Liver (tissue), 9 donors: ENCODE measurements around the gene AKAP11. TPM values are rescaled to one million over a fixed set of nuclear protein-coding genes. Genes with fewer than 3 reads are reported as not detected.

ENCODE experiments used
- DNase-seq: peaks from one replicate; pipeline ENCODE4 v3.0.0-alpha.2; 2017; ENCODE audit warnings: low spot score
- H3K27ac ChIP-seq, 2 donors: one replicate each; pipeline ENCODE4 v1.7.0; 2013; ENCODE audit warnings: inconsistent platforms in 2 of 2, low read length in 2 of 2, control low read depth in 1 of 2, low read depth in 1 of 2, mild to moderate bottlenecking in 1 of 2
- H3K27me3 ChIP-seq, 4 donors: one replicate each; pipeline versions ENCODE4 v1.6.1 to v1.7.0; 2013; ENCODE audit warnings: low read length in 3 of 4, inconsistent platforms in 1 of 4, mild to moderate bottlenecking in 1 of 4, moderate library complexity in 1 of 4; ENCODE audit not compliant: control insufficient read depth in 4 of 4, insufficient read depth in 4 of 4
- H3K36me3 ChIP-seq, 4 donors: one replicate each; pipeline versions ENCODE4 v1.6.1 to v1.7.0; 2013; ENCODE audit warnings: low read length in 3 of 4, mild to moderate bottlenecking in 3 of 4, low read depth in 1 of 4, moderate library complexity in 1 of 4; ENCODE audit not compliant: control insufficient read depth in 4 of 4, insufficient read depth in 3 of 4
- H3K4me1 ChIP-seq, 4 donors: one replicate each; pipeline versions ENCODE4 v1.6.1 to v1.7.0; 2013; ENCODE audit warnings: low read length in 3 of 4, mild to moderate bottlenecking in 3 of 4, moderate library complexity in 1 of 4; ENCODE audit not compliant: control insufficient read depth in 4 of 4, insufficient read depth in 4 of 4
- H3K4me3 ChIP-seq, 3 donors: one replicate each; pipeline versions ENCODE4 v1.6.1 to v1.7.0; 2013; ENCODE audit warnings: low read length in 3 of 3, control low read depth in 1 of 3, low read depth in 1 of 3, mild to moderate bottlenecking in 1 of 3
- H3K9ac ChIP-seq, 2 donors: one replicate each; pipeline ENCODE4 v1.7.0; 2013; ENCODE audit warnings: low read length in 2 of 2, mild to moderate bottlenecking in 2 of 2, moderate library complexity in 2 of 2, control low read depth in 1 of 2, low read depth in 1 of 2
- H3K9me3 ChIP-seq, 4 donors: one replicate each; pipeline versions ENCODE4 v1.6.1 to v1.7.0; 2013; ENCODE audit warnings: low read length in 3 of 4; ENCODE audit not compliant: control insufficient read depth in 4 of 4
- EGR1 ChIP-seq, 2 donors: IDR thresholded peaks; 2 replicates each; pipeline ENCODE4 v1.6.1; 2016 to 2018; ENCODE audit warnings: antibody characterized with exemption in 2 of 2, low read depth in 2 of 2
- FOXA1 ChIP-seq: IDR thresholded peaks from 2 replicates; pipeline ENCODE4 v1.6.1; 2016; ENCODE audit warnings: antibody characterized with exemption
- FOXA2 ChIP-seq: IDR thresholded peaks from 2 replicates; pipeline ENCODE4 v1.6.1; 2016; ENCODE audit warnings: antibody characterized with exemption
- GABPA ChIP-seq, 2 donors: IDR thresholded peaks in 1 of 2; conservative IDR thresholded peaks in 1 of 2; 2 replicates each; pipeline ENCODE4 v1.6.1; 2016; ENCODE audit warnings: antibody characterized with exemption in 2 of 2, mild to moderate bottlenecking in 1 of 2, moderate library complexity in 1 of 2
- HNF4A ChIP-seq, 2 donors: conservative IDR thresholded peaks; 2 replicates each; pipeline ENCODE4 v1.6.1; 2016; ENCODE audit warnings: antibody characterized with exemption in 2 of 2, mild to moderate bottlenecking in 2 of 2
- HNF4G ChIP-seq: IDR thresholded peaks from 2 replicates; pipeline ENCODE4 v1.6.1; 2016; ENCODE audit warnings: antibody characterized with exemption
- JUND ChIP-seq, 2 donors: IDR thresholded peaks; 2 replicates each; pipeline ENCODE4 v1.6.1; 2016; ENCODE audit warnings: antibody characterized with exemption in 2 of 2
- MAX ChIP-seq: IDR thresholded peaks from 2 replicates; pipeline ENCODE4 v1.6.1; 2016; ENCODE audit warnings: antibody characterized with exemption
- NR2F2 ChIP-seq: IDR thresholded peaks from 2 replicates; pipeline ENCODE4 v1.6.1; 2016; ENCODE audit warnings: antibody characterized with exemption
- RAD21 ChIP-seq, 2 donors: IDR thresholded peaks; 2 replicates each; pipeline ENCODE4 v1.6.1; 2016; ENCODE audit warnings: antibody characterized with exemption in 2 of 2, mild to moderate bottlenecking in 2 of 2
- RXRA ChIP-seq, 2 donors: IDR thresholded peaks; 2 replicates each; pipeline ENCODE4 v1.6.1; 2017 to 2018; ENCODE audit warnings: antibody characterized with exemption in 2 of 2, mild to moderate bottlenecking in 1 of 2
- SP1 ChIP-seq: IDR thresholded peaks from 2 replicates; pipeline ENCODE4 v1.6.1; 2018; ENCODE audit warnings: antibody characterized with exemption, mild to moderate bottlenecking
- TAF1 ChIP-seq: conservative IDR thresholded peaks from 2 replicates; pipeline ENCODE4 v1.6.1; 2016; ENCODE audit warnings: antibody characterized with exemption, mild to moderate bottlenecking
- YY1 ChIP-seq: IDR thresholded peaks from 2 replicates; pipeline ENCODE4 v1.6.1; 2016; ENCODE audit warnings: antibody characterized with exemption, mild to moderate bottlenecking
- ZBTB33 ChIP-seq: IDR thresholded peaks from 2 replicates; pipeline ENCODE4 v1.6.1; 2016; ENCODE audit warnings: antibody characterized with exemption
- WGBS: extraction: QIAGEN DNeasy Blood & Tissue Kit; methylation state at CpG from one replicate; pipeline ENCODE4 v1.1.7; 2013; 5-methylcytosine and 5-hydroxymethylcytosine counted together
- polyA plus RNA-seq, 2 donors: library from polyadenylated mRNA; stranded (reverse) in 1 of 2; unstranded in 1 of 2; fragments of 200-250 nt in 1 of 2; fragments of >200 nt in 1 of 2; fragmentation: Nextera tagmentation in 1 of 2; extraction: Ambion mirVana in 1 of 2; gene quantifications; one replicate each; pipeline versions ENCODE4 v1.2.1 to v1.2.3, GENCODE V29; 2013 to 2015
- total RNA-seq, 2 donors: library from RNA; depleted of rRNA; stranded (reverse); fragments of >200 nt; gene quantifications; one replicate each; pipeline ENCODE4 v1.2.3, GENCODE V29; 2014
- TF ChIP-seq, protein P1 (sequence below): IDR thresholded peaks from 2 replicates; pipeline ENCODE4 v1.6.1; 2016; ENCODE audit warnings: antibody characterized with exemption, mild to moderate bottlenecking
- TF ChIP-seq, protein P2 (sequence below): fragments of 150-350 bp; IDR thresholded peaks from 2 replicates; pipeline ENCODE4 v1.5.1; 2017; ENCODE audit warnings: improper control_type of control experiment, low read depth, low read length; ENCODE audit not compliant: missing input control
- TF ChIP-seq, protein P3 (sequence below): IDR thresholded peaks from 2 replicates; pipeline ENCODE4 v1.6.1; 2016; ENCODE audit warnings: antibody characterized with exemption
- donor health status: healthy.
- donor health status: healthy.
- donor health status: healthy.
- donor health status: healthy.
- donor health status: healthy.

AKAP11 gene
- total and polyA plus RNA-seq, 4 donors = 2.5 to 12.0 (median 7.3) TPM

- no peak for DNase-seq
- Histone ChIP-seq H3K4me3 (no peak overlapping the region), H3K36me3 (no peaks in the 10 kb centered on the region), H3K27me3 (no peaks in the 10 kb centered on the region), H3K9me3 (no peaks in the 10 kb centered on the region), H3K9ac (no peak overlapping the region), H3K27ac (no peak overlapping the region), H3K4me1 (peaks cover 4 to 10% (median 6%) of the 10 kb centered on the region in 4 donors)
- 94% methylated on average over 3 of the region's 3 CpGs for WGBS
- TF ChIP-seq GABPA (IDR thresholded peaks at IDR 0.05 in 1 of 2, conservative IDR thresholded peaks at IDR 0.05 in 1 of 2) = no peak
- TF ChIP-seq JUND (IDR thresholded peaks at IDR 0.05) = no peak
- TF ChIP-seq HNF4G = no peak
- no peak for TF ChIP-seq YY1
- no peak for TF ChIP-seq EGR1 (IDR thresholded peaks at IDR 0.05; ENCODE audit: low read depth in 2 of 2)
- TF ChIP-seq, protein P1, sequence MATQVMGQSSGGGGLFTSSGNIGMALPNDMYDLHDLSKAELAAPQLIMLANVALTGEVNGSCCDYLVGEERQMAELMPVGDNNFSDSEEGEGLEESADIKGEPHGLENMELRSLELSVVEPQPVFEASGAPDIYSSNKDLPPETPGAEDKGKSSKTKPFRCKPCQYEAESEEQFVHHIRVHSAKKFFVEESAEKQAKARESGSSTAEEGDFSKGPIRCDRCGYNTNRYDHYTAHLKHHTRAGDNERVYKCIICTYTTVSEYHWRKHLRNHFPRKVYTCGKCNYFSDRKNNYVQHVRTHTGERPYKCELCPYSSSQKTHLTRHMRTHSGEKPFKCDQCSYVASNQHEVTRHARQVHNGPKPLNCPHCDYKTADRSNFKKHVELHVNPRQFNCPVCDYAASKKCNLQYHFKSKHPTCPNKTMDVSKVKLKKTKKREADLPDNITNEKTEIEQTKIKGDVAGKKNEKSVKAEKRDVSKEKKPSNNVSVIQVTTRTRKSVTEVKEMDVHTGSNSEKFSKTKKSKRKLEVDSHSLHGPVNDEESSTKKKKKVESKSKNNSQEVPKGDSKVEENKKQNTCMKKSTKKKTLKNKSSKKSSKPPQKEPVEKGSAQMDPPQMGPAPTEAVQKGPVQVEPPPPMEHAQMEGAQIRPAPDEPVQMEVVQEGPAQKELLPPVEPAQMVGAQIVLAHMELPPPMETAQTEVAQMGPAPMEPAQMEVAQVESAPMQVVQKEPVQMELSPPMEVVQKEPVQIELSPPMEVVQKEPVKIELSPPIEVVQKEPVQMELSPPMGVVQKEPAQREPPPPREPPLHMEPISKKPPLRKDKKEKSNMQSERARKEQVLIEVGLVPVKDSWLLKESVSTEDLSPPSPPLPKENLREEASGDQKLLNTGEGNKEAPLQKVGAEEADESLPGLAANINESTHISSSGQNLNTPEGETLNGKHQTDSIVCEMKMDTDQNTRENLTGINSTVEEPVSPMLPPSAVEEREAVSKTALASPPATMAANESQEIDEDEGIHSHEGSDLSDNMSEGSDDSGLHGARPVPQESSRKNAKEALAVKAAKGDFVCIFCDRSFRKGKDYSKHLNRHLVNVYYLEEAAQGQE = no peak
- TF ChIP-seq FOXA2 = no peak
- no peak for TF ChIP-seq SP1
- TF ChIP-seq, protein P2, sequence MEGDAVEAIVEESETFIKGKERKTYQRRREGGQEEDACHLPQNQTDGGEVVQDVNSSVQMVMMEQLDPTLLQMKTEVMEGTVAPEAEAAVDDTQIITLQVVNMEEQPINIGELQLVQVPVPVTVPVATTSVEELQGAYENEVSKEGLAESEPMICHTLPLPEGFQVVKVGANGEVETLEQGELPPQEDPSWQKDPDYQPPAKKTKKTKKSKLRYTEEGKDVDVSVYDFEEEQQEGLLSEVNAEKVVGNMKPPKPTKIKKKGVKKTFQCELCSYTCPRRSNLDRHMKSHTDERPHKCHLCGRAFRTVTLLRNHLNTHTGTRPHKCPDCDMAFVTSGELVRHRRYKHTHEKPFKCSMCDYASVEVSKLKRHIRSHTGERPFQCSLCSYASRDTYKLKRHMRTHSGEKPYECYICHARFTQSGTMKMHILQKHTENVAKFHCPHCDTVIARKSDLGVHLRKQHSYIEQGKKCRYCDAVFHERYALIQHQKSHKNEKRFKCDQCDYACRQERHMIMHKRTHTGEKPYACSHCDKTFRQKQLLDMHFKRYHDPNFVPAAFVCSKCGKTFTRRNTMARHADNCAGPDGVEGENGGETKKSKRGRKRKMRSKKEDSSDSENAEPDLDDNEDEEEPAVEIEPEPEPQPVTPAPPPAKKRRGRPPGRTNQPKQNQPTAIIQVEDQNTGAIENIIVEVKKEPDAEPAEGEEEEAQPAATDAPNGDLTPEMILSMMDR = no peak
- TF ChIP-seq, protein P3, sequence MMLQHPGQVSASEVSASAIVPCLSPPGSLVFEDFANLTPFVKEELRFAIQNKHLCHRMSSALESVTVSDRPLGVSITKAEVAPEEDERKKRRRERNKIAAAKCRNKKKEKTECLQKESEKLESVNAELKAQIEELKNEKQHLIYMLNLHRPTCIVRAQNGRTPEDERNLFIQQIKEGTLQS = no peak
- TF ChIP-seq FOXA1 = no peak
- no peak for TF ChIP-seq ZBTB33
- no peak for TF ChIP-seq RAD21 (IDR thresholded peaks at IDR 0.05)
- TF ChIP-seq NR2F2 = no peak
- TF ChIP-seq HNF4A (conservative IDR thresholded peaks at IDR 0.05) = no peak
- TF ChIP-seq TAF1 = no peak
- TF ChIP-seq RXRA (IDR thresholded peaks at IDR 0.05) = no peak
- TF ChIP-seq MAX = no peak
These were observed 4.7 kb downstream of the AKAP11 start for GRCh38 chr13:42276683-42277082.
